ENCODE results near the gene THAP7.

DNA sequence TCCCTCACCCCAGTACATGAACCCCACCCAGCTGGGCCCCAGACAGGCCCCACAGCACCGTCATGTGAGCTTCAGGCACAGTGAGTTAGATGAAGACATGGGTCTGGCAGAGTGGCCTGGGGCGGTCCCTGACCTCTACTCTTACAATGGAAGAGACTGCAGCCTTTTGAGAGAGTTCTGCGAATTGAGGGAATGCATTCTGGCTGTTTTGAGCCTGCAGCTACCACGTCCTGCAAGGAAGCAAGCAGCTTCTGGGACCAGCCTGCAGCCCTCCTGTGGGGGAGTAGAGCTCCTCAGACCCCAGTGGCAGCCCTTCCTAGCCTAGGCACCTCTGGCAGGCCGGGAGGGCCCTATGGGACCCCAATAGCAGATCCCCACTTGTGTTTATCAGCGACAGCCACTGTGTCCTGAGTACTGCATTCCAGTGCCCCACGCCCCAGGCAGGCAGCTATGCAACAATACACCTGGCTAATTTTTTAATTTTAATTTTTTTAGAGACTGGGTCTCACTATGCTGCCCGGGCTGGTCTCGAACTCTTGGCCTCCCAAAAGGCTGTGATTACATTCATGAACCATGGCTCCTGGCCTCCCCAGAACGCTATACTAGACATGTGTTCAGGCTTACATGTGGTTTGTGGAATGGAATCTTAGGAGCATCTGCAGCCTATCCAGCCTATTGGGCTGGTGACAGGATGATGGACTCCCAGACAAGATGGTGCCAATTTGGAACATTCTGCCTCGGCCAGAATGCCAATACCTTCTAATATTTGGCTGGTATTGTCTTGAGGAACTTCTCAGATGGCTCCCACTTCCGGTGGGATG, 31.2 kb upstream of the THAP7 start:
- TF ChIP-seq, protein P1, sequence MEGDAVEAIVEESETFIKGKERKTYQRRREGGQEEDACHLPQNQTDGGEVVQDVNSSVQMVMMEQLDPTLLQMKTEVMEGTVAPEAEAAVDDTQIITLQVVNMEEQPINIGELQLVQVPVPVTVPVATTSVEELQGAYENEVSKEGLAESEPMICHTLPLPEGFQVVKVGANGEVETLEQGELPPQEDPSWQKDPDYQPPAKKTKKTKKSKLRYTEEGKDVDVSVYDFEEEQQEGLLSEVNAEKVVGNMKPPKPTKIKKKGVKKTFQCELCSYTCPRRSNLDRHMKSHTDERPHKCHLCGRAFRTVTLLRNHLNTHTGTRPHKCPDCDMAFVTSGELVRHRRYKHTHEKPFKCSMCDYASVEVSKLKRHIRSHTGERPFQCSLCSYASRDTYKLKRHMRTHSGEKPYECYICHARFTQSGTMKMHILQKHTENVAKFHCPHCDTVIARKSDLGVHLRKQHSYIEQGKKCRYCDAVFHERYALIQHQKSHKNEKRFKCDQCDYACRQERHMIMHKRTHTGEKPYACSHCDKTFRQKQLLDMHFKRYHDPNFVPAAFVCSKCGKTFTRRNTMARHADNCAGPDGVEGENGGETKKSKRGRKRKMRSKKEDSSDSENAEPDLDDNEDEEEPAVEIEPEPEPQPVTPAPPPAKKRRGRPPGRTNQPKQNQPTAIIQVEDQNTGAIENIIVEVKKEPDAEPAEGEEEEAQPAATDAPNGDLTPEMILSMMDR (IDR thresholded peaks at IDR 0.05; ENCODE audit: extremely low read depth in 1 of 2, insufficient read depth in 1 of 2, low read depth in 1 of 2, low read length in 2 of 2) = no peak
- TF ChIP-seq JUN (IDR thresholded peaks at IDR 0.05; ENCODE audit: borderline replicate concordance, insufficient read depth, insufficient read length, low read depth) = no peak
- TF ChIP-seq POLR2A (IDR thresholded peaks at IDR 0.05; ENCODE audit: low read depth, low read length) = no peak
- TF ChIP-seq POLR2AphosphoS5 (IDR thresholded peaks at IDR 0.05; ENCODE audit: insufficient read depth, low read depth, low read length) = no peak
- TF ChIP-seq EZH2 (IDR thresholded peaks at IDR 0.05; ENCODE audit: borderline replicate concordance, low read depth, low read length, severe bottlenecking) = no peak
- no peak for TF ChIP-seq FOS (IDR thresholded peaks at IDR 0.05; ENCODE audit: borderline replicate concordance, insufficient read depth, low read length)

Measured in endothelial cell of umbilical vein (primary cell).